B cell (primary cell): ENCODE measurements around the gene ABHD10.

Source experiments
- EZH2 ChIP-seq: IDR thresholded peaks from 2 replicates; pipeline ENCODE4 v1.6.1; 2012; ENCODE audit warnings: borderline replicate concordance, low read depth, mild to moderate bottlenecking, moderate library complexity, low read length; ENCODE audit not compliant: insufficient read depth, poor library complexity, severe bottlenecking
- TF ChIP-seq, protein P1 (sequence below): fragments of 200-600 bp; IDR thresholded peaks from one replicate; pipeline ENCODE4 v1.8.0; 2022; ENCODE audit warnings: antibody characterized with exemption, mild to moderate bottlenecking

DNA sequence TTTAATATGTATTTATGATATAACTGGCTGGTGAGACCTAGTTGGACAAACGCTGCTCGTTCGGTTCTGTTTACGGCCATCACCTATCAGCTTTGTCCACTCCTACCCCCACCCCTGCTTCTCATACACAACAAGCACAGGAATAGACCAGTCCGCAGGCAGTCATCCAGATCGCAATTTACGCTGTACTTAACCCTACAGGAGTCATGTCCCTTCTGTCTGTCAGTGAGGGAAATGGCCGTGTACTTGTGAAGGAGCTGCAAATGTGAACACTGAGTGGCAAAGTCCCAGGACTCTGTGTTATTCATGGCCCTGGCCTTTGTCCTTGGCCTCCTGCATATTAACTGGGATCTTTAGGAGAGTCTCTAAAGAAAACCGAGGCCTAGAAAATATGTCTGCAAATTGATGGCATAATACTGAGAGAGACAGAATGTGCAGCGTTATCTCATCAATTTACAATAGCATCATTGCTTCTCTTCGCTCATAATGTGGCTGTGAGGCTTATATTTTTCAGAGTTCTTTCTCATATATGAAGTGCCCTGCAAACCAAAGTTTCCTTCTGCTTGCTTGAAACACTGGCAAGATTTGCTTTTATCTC, 7.2 kb upstream of the ABHD10 start:
- TF ChIP-seq, protein P1, sequence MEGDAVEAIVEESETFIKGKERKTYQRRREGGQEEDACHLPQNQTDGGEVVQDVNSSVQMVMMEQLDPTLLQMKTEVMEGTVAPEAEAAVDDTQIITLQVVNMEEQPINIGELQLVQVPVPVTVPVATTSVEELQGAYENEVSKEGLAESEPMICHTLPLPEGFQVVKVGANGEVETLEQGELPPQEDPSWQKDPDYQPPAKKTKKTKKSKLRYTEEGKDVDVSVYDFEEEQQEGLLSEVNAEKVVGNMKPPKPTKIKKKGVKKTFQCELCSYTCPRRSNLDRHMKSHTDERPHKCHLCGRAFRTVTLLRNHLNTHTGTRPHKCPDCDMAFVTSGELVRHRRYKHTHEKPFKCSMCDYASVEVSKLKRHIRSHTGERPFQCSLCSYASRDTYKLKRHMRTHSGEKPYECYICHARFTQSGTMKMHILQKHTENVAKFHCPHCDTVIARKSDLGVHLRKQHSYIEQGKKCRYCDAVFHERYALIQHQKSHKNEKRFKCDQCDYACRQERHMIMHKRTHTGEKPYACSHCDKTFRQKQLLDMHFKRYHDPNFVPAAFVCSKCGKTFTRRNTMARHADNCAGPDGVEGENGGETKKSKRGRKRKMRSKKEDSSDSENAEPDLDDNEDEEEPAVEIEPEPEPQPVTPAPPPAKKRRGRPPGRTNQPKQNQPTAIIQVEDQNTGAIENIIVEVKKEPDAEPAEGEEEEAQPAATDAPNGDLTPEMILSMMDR = no peak
- TF ChIP-seq EZH2 = no peak
